Muscle of arm (tissue), 12 donors: ENCODE measurements around the gene TMEM221. TPM values are rescaled to one million over a fixed set of nuclear protein-coding genes. Genes with fewer than 3 reads are reported as not detected.
A peak's percentile ranks its signal among the peaks of the same experiment; 100 is the strongest.

Experiments used
- DNase-seq: peaks from one replicate; pipeline ENCODE4 v3.0.0-alpha.2; 2013
- polyA plus RNA-seq, 12 donors: library from polyadenylated mRNA; unstranded; fragments of 120-200 nt; gene quantifications; one replicate each; pipeline ENCODE4 v1.2.1, GENCODE V29; 2013; ENCODE audit not compliant: insufficient read length in 12 of 12

The TMEM221 gene
- polyA plus RNA-seq, 12 donors = 0.74 to 1.8 (median 0.99) TPM; not detected in 2

DNA sequence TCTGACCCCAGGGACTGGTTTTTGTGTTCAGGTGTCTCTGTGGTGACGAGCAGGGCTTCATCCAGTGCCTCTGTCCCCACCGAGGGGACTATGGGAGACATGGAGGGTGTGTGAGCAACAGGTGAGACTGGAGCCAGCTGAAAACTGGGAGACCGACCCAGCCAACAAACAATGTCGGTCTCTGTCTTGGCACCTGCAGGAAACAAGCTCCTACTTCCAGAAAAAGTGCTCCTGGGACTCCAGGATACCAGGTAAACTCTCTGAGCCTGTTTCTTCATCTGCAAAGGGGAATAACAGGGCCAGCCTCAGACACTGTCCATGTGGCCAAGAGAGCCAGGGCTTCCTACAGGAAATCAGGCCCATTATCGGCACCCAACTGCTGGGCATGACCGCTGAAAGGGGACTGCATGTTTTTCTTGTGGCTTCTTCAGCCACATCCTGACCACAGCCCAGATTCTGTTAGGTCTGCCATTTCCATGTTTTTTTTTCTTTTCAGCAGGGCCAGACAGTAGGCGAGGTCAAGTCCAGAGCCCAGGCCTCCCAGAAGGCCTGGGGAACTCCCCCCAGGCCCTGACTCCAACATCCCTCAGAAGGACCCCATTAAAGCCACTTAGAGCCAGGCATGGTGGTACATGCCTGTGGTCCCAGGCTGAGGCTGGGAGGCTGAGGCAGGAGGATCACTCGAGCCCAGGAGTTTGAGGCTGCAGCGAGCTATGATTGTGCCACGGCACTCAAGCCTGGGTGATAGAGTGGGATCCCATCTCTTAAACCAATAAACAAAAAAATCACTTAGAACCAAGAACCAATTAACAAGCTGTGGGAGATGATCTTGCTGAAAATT, 42.2 kb downstream of the TMEM221 start:
- DNase-seq = no peak

- DNase-seq = no peak
Measured at GRCh38 chr19:17405250-17406045, 43.0 kb downstream of the TMEM221 start, which contains the start of gene BST2. BST2 (minus strand) TSS chr19:17405630; CDS start chr19:17405575, 55 bp downstream.

DNA sequence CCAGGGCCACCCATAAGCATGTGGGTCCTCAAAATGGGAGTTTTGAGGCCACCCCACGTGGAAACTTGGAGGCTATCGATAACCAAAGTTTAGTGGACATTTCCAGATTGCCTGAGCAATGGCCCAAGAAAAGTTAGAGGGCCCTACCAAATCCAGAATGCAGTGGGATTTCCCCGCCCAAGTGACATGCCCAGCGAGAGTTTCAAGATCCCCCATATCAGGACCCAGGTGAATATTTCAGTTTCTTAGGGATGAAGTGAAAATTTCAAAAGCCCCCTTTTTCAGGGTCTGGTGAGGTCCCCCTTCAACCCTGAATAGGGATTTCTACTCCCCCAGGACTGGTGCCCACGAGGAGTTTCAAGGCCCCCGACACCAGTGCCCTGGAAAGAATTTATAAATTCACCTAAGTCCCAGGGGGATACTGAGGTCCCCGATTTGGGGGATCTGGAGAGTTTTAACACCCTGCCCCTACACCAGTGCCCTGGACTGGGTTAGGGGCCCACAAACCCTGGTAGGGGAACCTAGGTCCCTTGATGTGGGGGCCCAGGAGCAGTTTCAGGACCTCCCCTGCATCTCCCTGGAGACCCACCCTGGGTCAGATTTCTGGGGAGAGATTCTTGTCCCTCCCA, 43.7 kb downstream of the TMEM221 start:
- no peak for DNase-seq

GRCh38 chr19:17404015-17404414, 44.5 kb downstream of the TMEM221 start:
- DNase-seq = no peak

GRCh38 chr19:17402982-17403855, 45.2 kb downstream of the TMEM221 start:
- DNase-seq = no peak

DNA sequence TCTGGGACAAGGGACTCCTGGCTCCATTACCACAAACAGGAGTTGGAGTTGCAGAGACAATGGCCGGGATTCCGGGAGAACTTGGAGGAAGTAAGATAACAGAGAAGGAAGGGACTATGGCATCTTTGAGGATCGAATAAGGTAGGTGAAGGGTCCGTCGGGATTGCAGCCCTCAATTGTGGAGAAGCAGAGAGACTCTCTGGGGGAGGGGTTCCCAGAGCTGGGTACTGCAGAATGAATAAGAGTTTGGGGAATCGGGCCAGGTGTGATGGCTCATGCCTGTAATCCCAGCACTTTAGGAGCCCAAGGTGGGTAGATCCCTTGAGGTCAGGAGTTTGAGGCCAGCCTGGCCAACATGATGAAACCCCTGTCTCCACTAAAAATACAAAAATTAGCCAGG, 46.8 kb downstream of the TMEM221 start:
- no peak for DNase-seq

DNA sequence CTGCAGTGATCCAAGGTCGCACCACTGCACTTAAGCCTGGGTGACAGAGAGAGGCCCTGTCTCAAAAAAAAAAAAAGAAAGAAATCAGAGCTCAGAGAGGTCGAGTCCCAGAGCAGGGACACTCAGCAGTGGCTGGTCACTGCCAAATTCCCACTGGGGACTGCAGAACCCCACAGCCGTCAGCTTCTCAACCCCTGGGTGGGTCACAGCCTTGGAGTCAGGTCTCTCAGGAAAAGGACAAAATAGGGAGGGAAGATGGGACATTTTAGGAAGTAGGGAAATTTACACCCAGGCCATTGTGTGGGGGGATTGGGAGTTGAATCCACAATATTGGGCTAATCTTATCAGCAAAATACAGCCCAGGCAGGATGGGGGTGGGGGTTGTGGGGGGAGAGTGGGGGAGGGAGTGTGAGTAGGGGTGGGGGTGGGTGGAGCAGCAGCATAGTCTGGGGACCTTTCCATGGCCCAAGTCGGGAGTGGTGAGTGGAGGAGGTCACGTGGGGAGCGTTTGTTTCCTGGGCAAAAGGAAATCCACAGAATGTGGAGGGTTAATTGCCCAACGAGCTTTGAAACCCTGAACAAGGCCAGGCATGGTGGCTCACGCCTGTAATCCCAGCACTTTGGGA, 49.5 kb downstream of the TMEM221 start:
- no peak for DNase-seq

GRCh38 chr19:17394891-17395415, 53.5 kb downstream of the TMEM221 start:
- peak; percentile 59 for DNase-seq

- no peak for DNase-seq
Measured at GRCh38 chr19:17393914-17394313, 54.6 kb downstream of the TMEM221 start, which contains the start of gene CCDC194. CCDC194 (minus strand) TSS chr19:17394196; CDS start chr19:17394158, 38 bp downstream.

DNA sequence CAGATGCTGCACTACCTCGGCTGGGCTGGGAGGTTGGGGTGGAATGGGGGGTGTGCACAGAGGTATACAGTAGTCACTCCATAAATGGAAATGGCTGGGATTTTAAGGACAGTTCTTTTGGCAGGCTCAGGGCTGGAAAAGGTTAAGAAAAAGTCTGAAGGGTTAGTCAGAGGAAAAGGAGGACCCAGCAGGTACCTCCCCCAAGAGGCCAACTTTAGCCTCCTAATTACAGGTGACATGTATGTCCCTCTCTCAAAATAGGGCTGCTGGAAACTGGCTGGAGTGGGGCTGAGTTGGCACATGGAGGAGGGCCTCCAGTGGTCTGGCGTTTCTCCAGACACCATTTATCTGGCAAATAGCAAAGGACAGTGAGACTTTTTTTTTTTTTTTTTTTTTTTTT, 55.5 kb downstream of the TMEM221 start:
- DNase-seq = no peak

GRCh38 chr19:17391371-17392151, 56.9 kb downstream of the TMEM221 start:
- DNase-seq = no peak

DNA sequence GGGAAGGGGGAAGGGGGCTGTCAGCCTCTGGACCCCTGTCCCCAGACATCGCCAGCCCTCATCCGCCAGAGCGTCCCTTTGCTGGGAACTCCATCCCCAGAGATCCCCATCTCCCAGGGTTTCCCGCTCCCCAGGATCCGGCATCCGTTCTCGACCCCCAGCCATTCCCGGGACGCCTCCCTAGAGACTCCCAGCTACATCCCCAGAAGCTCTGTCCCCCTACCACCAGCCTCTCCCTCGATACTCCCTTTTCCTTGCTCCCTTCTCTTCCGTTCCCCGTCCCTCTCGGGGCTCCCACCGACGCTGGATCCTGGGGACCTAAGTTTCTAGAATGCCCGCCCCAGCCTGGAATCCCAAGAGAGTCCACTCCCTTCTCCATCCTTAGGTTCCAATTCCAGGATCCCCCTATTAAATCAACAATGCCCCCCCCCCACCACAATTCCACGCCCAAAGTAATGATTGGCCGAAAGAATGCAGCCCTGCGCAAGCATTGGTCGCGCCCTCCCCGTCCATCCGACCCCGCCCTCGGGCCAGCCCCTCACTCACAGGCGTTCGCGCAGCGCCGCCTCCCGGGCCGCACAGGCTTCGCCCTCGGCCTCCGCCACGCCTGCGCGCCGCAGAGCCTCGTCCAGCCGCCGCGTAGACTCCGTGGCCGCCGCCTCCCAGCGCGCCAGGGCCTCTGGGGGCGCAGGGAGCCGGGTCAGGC, 57.6 kb downstream of the TMEM221 start:
- DNase-seq = peak; percentile 90

DNA sequence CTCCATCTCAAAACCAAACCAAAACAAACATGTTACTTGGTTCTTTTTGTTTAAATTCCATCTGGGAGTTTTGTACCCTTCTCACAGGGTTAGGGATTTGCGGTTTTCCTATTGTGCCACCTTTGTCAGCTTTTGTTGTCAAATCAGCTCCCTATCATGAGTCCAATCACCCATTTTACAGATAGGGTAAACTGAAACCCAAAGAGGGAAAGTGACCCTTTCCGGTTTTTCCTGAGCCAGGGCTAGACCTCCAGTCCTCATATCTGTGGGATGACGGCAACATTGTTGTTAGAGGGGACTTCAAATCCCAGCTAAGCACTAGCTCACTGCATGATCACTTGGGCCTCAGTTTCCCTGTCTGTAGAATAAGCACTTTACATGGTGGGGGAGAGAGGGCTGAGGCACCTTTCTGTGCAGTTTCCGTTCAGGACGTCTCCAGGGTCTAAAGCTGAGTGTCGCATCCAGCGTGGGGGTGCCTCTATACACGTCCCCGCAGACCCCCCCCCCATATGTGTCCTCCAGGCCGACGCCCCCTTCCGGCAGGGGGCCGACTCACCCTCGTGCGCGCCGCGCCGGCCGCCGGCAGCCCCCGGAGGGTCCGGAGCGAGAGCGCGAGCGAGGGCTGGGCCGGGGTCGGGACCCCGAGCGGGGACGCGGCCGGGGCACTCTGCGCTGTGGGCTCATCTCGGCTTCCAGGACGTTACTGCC, 58.4 kb downstream of the TMEM221 start:
- DNase-seq = no peak

- no peak for DNase-seq
Measured at GRCh38 chr19:17389288-17389687, 59.2 kb downstream of the TMEM221 start.

DNA sequence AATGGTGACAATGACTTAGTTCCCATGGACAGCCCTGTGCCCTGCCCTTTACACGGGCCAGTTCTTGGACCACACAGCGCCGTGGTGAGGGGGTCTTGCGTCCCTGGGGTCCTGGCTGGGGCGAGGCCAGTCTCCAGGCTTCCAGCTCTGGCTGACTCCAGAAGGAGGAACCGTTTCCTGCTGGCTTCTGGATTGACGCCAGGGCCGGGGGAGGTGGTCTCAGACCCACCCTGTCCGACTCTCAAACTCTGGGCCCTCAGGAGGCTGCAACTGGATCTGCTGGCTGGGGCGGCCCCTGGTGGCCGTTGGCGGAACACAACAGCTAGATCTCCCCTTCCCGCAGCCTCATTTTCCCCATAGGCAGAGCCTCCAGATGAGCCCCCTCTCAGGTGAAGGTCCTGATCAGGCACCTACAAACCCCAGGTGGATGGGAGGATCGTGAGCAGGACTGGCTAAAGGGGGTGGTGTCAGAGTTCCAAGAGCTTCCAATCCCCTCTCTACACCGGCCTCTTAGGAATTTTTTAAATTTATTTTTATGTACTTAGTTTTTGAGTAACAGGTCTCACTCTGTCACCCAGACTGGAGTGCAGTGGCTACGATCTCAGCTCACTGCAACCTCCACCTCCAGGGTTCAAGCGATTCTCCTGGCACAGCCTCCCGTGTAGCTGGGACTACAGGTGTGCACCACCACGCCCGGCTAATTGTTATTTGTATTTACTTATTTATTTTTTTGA, 62.4 kb downstream of the TMEM221 start:
- no peak for DNase-seq
